PFSK-1 (cell line): Measurements from ENCODE around the gene HLA-DQB2.

Experiments
- FOXP2 ChIP-seq: optimal IDR thresholded peaks from 2 replicates; pipeline ENCODE3; 2011; ENCODE audit warnings: borderline replicate concordance, control low read depth, inconsistent platforms; ENCODE audit not compliant: insufficient read depth; ENCODE audit errors: extremely low read length, extremely low read depth
- POLR2AphosphoS5 ChIP-seq: IDR thresholded peaks from 2 replicates; pipeline ENCODE4 v1.6.1; 2012; ENCODE audit warnings: low read depth, mild to moderate bottlenecking, control low read depth, low read length, moderate library complexity
- SIN3A ChIP-seq: IDR thresholded peaks from 2 replicates; pipeline ENCODE4 v1.6.1; 2012; ENCODE audit warnings: mild to moderate bottlenecking, low read length, moderate library complexity, borderline replicate concordance; ENCODE audit not compliant: insufficient read depth
- TAF1 ChIP-seq: IDR thresholded peaks from 2 replicates; pipeline ENCODE4 v1.6.1; 2012; ENCODE audit warnings: low read length, control low read depth, borderline replicate concordance; ENCODE audit not compliant: insufficient read depth
- TF ChIP-seq, protein P1 (sequence below), 2 experiments: IDR thresholded peaks; 2 replicates each; pipeline versions ENCODE4 v1.6.1 to v1.8.0; 2011 to 2012; ENCODE audit warnings: low read depth in 2 of 2, low read length in 2 of 2, control low read depth in 1 of 2, inconsistent platforms in 1 of 2, mild to moderate bottlenecking in 1 of 2, moderate library complexity in 1 of 2; ENCODE audit not compliant: insufficient read depth in 1 of 2

The HLA-DQB2 gene

GRCh38 chr6:32752580-32752979, 10.8 kb downstream of the HLA-DQB2 start:
- TF ChIP-seq SIN3A (no peak), FOXP2 (no peak), POLR2AphosphoS5 (no peak), TAF1 (no peak)
- TF ChIP-seq, protein P1, sequence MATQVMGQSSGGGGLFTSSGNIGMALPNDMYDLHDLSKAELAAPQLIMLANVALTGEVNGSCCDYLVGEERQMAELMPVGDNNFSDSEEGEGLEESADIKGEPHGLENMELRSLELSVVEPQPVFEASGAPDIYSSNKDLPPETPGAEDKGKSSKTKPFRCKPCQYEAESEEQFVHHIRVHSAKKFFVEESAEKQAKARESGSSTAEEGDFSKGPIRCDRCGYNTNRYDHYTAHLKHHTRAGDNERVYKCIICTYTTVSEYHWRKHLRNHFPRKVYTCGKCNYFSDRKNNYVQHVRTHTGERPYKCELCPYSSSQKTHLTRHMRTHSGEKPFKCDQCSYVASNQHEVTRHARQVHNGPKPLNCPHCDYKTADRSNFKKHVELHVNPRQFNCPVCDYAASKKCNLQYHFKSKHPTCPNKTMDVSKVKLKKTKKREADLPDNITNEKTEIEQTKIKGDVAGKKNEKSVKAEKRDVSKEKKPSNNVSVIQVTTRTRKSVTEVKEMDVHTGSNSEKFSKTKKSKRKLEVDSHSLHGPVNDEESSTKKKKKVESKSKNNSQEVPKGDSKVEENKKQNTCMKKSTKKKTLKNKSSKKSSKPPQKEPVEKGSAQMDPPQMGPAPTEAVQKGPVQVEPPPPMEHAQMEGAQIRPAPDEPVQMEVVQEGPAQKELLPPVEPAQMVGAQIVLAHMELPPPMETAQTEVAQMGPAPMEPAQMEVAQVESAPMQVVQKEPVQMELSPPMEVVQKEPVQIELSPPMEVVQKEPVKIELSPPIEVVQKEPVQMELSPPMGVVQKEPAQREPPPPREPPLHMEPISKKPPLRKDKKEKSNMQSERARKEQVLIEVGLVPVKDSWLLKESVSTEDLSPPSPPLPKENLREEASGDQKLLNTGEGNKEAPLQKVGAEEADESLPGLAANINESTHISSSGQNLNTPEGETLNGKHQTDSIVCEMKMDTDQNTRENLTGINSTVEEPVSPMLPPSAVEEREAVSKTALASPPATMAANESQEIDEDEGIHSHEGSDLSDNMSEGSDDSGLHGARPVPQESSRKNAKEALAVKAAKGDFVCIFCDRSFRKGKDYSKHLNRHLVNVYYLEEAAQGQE (IDR thresholded peaks at IDR 0.05; ENCODE audit: insufficient read depth in 1 of 2, low read depth in 2 of 2, low read length in 2 of 2) = no peak

DNA sequence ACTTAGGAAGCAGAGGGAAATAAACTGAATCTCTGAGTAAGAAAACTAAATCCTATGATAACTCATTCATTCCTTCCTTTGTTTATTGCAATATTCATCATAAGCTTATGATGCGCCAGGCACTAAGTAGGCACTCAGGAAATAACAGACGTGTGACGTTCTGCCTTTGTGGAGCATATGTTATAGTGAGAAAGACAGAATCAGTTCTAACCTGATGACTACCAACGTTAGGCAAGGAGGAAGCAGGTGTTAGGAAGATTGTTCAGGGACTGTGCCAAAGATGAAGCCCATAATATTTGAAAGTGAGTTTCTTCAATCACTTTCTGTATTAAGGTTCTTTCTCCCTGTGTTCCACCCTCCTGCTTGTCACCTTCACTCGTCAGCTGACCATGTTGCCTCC, 18.6 kb downstream of the HLA-DQB2 start:
- TF ChIP-seq SIN3A (no peak), FOXP2 (no peak), TAF1 (no peak)

GRCh38 chr6:32742374-32742773, 21.0 kb downstream of the HLA-DQB2 start:
- TF ChIP-seq, protein P1 (IDR thresholded peaks at IDR 0.05; ENCODE audit: insufficient read depth in 1 of 2, low read depth in 2 of 2, low read length in 2 of 2) = no peak
- TF ChIP-seq FOXP2 = no peak
- no peak for TF ChIP-seq TAF1
- TF ChIP-seq POLR2AphosphoS5 = no peak
- TF ChIP-seq SIN3A = no peak

- TF ChIP-seq FOXP2 = no peak
- TF ChIP-seq TAF1 = no peak
- no peak for TF ChIP-seq POLR2AphosphoS5
- TF ChIP-seq SIN3A = no peak
- TF ChIP-seq, protein P1 (IDR thresholded peaks at IDR 0.05; ENCODE audit: insufficient read depth in 1 of 2, low read depth in 2 of 2, low read length in 2 of 2) = no peak
These were observed 22.0 kb downstream of the HLA-DQB2 start, which contains the start of gene HLA-DQA2 for GRCh38 chr6:32741031-32741960. HLA-DQA2 (plus strand) TSS chr6:32741391; CDS start chr6:32741444, 53 bp downstream.

DNA sequence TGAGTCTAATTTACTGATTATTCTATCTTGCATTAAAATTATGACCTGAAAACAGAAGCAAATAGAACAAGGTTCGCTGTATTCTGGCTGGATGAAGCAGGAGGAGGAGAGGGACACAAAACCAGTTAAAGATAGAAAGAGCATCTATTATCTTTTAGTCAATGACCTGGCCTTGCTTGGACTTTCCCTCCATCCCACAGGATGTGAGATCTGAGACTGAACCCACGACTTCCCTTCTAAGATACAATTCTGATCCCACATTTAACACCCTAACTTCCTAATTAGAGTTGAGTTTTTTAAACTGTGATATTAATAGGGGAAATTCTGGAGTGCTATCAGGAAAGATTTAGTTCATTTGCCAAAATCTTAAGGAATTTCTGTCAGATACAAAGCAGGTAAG, 25.2 kb downstream of the HLA-DQB2 start:
- TF ChIP-seq, protein P1 (IDR thresholded peaks at IDR 0.05; ENCODE audit: insufficient read depth in 1 of 2, low read depth in 2 of 2, low read length in 2 of 2) = no peak
- no peak for TF ChIP-seq TAF1
- TF ChIP-seq SIN3A = no peak
- TF ChIP-seq POLR2AphosphoS5 = no peak
- TF ChIP-seq FOXP2 = no peak
